NCI-H460 (cell line): ENCODE data around the gene GPR31. TPM values are rescaled to one million over a fixed set of nuclear protein-coding genes. Genes with fewer than 3 reads are reported as not detected.

ENCODE experiments used
- DNase-seq: peaks from one replicate; pipeline ENCODE4 v3.0.0-alpha.2; 2016; ENCODE audit warnings: low read depth; ENCODE audit errors: extremely low read depth
- total RNA-seq: library from RNA; depleted of rRNA; stranded (reverse); fragments of >200 nt; shearing (Covaris generic); gene quantifications from 2 replicates; pipeline ENCODE4 v1.2.3, GENCODE V29; 2014

GPR31 gene
- total RNA-seq, 1 experiment from 2014 or later = not detected

DNA sequence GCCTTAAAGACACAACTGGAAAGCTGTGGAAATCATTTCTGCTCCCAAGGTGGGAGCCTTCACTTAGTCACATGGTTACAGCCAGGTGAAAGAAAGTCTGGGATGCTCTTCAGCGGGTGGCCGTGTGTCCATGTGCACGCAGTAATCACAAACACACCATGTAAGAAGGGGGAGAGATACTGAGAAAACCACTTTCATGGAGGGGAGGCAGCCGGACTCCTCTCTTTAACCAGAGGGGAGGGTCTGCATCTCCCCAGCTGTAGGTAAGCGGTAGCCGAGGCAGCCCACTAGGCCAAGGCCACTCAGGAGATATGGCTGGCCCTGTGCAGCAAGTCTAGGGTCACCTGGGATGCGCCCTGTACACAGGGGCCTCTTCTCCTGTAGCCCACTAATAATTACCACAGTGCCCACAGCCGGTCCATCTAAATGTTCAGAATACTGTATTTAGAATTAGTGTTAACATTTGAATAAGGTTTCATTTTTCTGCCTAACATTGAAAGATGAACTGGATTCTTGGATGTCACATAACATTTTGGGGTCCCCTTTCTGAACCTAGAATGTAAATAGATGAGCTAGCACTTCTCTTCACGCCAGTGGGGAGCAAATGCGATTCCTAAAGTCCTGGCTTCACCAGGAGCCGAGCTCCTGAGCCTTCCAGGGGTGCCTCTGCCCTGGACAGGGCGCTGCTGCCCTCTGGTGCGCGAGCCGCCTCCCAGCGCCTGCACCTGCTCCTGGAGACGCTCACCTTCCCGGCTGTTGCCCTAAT lies 15.9 kb downstream of the GPR31 start:
- DNase-seq = peak; percentile 8

GRCh38 chr6:167140589-167141474 lies 16.9 kb downstream of the GPR31 start:
- DNase-seq = no peak

- no peak for DNase-seq
Observed at GRCh38 chr6:167139761-167140160, 18.0 kb downstream of the GPR31 start.

GRCh38 chr6:167137881-167138280 lies 19.9 kb downstream of the GPR31 start:
- DNase-seq = no peak

GRCh38 chr6:167137081-167137480 lies 20.7 kb downstream of the GPR31 start:
- DNase-seq = no peak

DNA sequence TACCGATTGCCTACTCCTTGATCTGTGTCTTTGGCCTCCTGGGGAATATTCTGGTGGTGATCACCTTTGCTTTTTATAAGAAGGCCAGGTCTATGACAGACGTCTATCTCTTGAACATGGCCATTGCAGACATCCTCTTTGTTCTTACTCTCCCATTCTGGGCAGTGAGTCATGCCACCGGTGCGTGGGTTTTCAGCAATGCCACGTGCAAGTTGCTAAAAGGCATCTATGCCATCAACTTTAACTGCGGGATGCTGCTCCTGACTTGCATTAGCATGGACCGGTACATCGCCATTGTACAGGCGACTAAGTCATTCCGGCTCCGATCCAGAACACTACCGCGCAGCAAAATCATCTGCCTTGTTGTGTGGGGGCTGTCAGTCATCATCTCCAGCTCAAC lies 21.4 kb downstream of the GPR31 start:
- DNase-seq = no peak

DNA sequence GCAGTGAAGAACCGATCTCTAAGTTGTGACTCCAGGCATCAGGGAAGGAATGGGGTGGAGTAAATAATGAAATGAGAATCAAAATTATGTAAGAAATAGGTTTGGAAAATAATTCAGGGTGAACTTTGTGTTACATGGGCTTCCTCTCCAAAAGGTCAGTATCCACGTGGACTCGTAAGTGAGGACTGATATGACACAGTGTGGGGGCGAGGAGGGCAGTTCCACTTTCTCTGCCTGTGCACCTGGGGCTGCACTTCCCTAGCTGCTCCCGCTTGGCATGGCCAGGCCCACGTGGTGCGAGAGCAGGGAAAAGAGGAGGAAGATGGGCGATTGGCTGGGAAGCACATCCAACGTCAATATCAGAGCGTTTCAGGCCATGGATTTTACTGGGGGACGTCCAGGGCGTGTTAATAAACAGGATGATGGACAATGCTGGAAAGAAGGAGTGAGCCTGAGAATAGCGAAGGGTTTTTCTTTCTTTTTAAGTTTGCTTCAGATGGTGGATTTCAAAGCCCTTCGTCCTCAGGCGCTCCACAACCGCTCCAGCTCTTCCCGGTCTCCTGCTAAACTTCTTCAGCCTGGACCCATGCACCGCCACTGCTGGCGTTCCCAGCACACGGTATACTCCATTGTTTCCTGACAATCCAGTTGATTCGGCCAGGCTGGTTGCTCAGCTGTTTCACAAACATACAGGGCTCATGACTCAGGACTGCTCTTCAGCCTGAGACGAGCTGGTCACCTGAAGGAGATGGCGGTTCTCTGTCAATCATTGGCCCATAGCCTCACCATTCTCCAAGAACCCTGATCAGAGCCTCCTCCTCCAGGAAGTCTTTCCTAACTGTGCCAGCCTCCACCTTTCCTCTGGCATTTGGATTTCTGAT lies 23.1 kb downstream of the GPR31 start:
- DNase-seq = no peak

GRCh38 chr6:167130712-167131684 lies 26.8 kb downstream of the GPR31 start:
- no peak for DNase-seq

DNA sequence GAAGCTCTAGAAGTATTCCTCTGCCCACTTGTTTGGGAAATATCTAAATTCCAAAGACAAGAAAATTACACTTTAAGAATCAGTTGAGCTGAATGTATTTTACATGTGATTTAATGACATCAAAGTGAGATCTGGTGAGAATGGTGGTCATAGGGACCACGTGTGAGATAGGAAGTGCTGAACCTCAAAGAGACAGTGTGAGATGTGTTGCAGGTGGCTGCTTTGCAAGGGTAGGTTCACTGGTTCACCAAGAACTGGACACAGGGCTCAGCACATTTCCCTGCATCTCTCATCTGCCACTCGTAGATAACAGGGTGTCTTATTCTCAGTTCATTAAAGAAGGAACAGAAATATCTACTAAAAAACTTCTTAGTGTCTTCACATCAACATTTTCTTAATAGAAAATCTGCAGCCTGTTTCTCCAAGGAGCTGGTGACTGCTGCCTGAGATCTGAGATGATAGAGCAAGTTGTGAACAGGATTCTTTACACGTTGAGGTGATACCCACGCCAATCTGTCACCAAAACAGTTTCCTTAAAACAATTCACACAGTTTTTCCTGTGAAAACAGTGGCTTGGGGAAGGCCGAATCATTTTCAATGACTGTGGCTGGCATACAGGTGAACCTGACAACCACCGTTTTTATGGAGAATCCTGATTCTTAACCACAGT lies 27.6 kb downstream of the GPR31 start:
- no peak for DNase-seq

GRCh38 chr6:167129562-167129961 lies 28.2 kb downstream of the GPR31 start:
- DNase-seq = no peak

GRCh38 chr6:167129159-167129558 lies 28.6 kb downstream of the GPR31 start:
- DNase-seq = no peak

DNA sequence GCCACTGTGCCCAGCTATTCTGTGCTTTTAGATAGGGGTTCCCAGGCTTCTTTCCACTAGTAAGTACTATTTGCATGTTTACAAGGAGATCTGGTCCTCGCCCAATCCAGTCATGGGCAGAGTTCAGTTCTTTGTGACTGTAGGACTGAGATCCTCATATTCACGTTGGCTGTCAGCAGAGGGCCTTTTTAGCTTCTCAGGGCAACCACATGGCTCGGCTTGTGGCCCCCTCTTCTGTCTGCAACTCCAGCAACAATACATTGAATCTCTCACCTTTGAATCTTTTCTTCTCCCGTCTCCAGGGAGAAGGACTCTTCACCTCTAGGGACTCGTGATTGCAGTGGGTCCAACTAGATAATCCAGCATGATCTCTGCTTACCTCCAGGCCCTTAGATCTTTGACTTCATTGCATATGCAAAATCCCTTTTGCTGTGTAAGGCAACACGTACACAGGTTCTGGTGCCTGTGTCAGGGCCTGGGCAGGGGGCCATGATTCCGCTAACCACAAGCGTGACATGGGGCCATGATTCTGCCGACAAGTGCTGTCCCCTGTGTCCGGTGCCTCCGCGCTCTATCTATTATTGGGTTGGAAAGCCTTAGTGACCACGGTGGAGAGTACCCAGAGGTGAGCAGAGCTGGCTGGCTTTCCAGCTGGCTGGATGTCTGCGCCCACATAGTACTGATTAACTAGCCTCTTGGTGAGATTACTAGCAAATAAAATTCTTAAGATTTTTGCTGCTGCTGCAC lies 29.8 kb downstream of the GPR31 start:
- no peak for DNase-seq

- DNase-seq = no peak
Observed at GRCh38 chr6:167125855-167126349, 31.9 kb downstream of the GPR31 start.

DNA sequence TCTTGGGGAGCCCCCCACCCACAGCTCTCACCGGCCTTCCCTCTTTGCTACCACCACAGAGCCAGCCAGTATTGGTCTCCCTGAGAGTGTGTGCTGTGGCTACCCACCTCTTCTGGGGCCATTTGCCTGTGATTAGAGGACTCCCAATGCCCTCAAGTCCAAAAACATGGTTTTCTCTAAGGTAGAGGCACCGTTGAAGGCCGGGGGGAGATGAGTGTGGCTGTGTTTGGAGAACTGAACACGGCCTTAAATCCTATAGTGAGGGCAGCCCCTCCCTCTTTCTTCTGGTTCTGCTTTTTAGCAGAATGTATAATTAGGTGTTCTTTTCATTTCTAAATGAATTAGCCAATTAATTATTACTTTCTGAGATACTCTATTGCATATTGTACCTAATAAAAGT lies 32.4 kb downstream of the GPR31 start:
- no peak for DNase-seq

- DNase-seq = no peak
Observed at GRCh38 chr6:167124753-167125152, 33.0 kb downstream of the GPR31 start.

- DNase-seq = no peak
Observed at GRCh38 chr6:167122827-167123657, 34.7 kb downstream of the GPR31 start, which contains the start of gene CCR6. Gene CCR6 (plus strand): TSS chr6:167123096. CDS start chr6:167136135, 13,039 bp downstream.
